ENCODE data around the gene AP1AR. TPM values are rescaled to one million over a fixed set of nuclear protein-coding genes. Genes with fewer than 3 reads are reported as not detected.

The AP1AR gene
- total and polyA plus RNA-seq, 2 donors (not counting 3 experiments of a cell fraction or from before 2014, with no cell fraction given) = 6.6 to 18.6 TPM

GRCh38 chr4:112312610-112313239 is 81.1 kb downstream of the AP1AR start:
- DNase-seq (ENCODE audit: low read depth, low spot score) (no peak), FAIRE-seq (no peak)
- H3K4me2 ChIP-seq (ENCODE audit: insufficient read depth, low read length) = no peak overlapping the region
- intact Hi-C loops (cut with micrococcal nuclease) = no loop called here
- H3K36me3 ChIP-seq (ENCODE audit: control insufficient read depth in 2 of 2, extremely low read depth in 1 of 2, insufficient read depth in 2 of 2, low read length in 2 of 2) = no peaks in the 10 kb centered on the region
- H3K9me3 ChIP-seq (replicated peaks; ENCODE audit: control insufficient read depth, insufficient read depth, low read length) = no peaks in the 10 kb centered on the region
- no peak overlapping the region for H3K9ac ChIP-seq (replicated peaks; ENCODE audit: extremely low read depth, insufficient read depth, low read length)
- H4K20me1 ChIP-seq (replicated peaks; ENCODE audit: control insufficient read depth, extremely low read depth, insufficient read depth, low read length) = no peaks in the 10 kb centered on the region
- H3K27ac ChIP-seq (ENCODE audit: insufficient read depth, low read depth, low read length) = no peak overlapping the region
- ChIA-PET CTCF (no interaction called here), POLR2A (no interaction called here)
- H3K27me3 ChIP-seq (ENCODE audit: control insufficient read depth in 2 of 2, insufficient read depth in 2 of 2, low read length in 2 of 2) = no peaks in the 10 kb centered on the region
- TF ChIP-seq POLR2AphosphoS5 (IDR thresholded peaks at IDR 0.05; ENCODE audit: insufficient read depth, low read depth, low read length) (no peak), POLR2A (IDR thresholded peaks at IDR 0.05; ENCODE audit: low read depth, low read length) (no peak), GATA2 (IDR thresholded peaks at IDR 0.05; ENCODE audit: insufficient read depth, insufficient read length, low read depth, low read length) (no peak), CTCF (IDR thresholded peaks at IDR 0.05; ENCODE audit: extremely low read depth in 1 of 2, insufficient read depth in 1 of 2, low read depth in 1 of 2, low read length in 2 of 2) (no peak), EZH2 (IDR thresholded peaks at IDR 0.05; ENCODE audit: borderline replicate concordance, low read depth, low read length, severe bottlenecking) (no peak), MAX (IDR thresholded peaks at IDR 0.05; ENCODE audit: insufficient read depth, insufficient read length) (no peak), JUN (IDR thresholded peaks at IDR 0.05; ENCODE audit: borderline replicate concordance, insufficient read depth, insufficient read length, low read depth) (no peak), FOS (IDR thresholded peaks at IDR 0.05; ENCODE audit: borderline replicate concordance, insufficient read depth, low read length) (no peak), MYC (IDR thresholded peaks at IDR 0.05; ENCODE audit: low read depth, low read length) (no peak)
- no peak overlapping the region for H3K4me3 ChIP-seq (replicated peaks in 1 of 3; ENCODE audit: insufficient read depth in 1 of 3, low read depth in 1 of 3, low read length in 3 of 3)
- no peaks in the 10 kb centered on the region for H3K9me1 ChIP-seq (replicated peaks; ENCODE audit: control insufficient read depth, extremely low read depth, insufficient read depth, low read length)
- no peaks in the 10 kb centered on the region for H3K79me2 ChIP-seq (ENCODE audit: control insufficient read depth, insufficient read depth, low read length)
- dilution Hi-C loops (cut with MboI; ENCODE audit: extremely low pct_ligation_motif_present, low sequenced_read_pairs) = no loop called here
- no peak overlapping the region for H2AFZ ChIP-seq (ENCODE audit: low read depth, low read length)
- BruUV-seq (replicated peaks) = no TSS peak
- no peaks in the 10 kb centered on the region for H3K4me1 ChIP-seq (ENCODE audit: control insufficient read depth, extremely low read depth, insufficient read depth, low read length)
